Mononuclear cell (primary cell): ENCODE data around the gene LHFPL2. TPM values are rescaled to one million over a fixed set of nuclear protein-coding genes. Genes with fewer than 3 reads are reported as not detected.

Experiments
- H3K27me3 ChIP-seq: 2 replicates; pipeline ENCODE4 v1.6.0; 2011; ENCODE audit warnings: low read length, control low read depth; ENCODE audit not compliant: insufficient read depth
- H3K4me1 ChIP-seq: 2 replicates; pipeline ENCODE4 v1.5.1; 2011; ENCODE audit warnings: mild to moderate bottlenecking, low read length, control low read depth; ENCODE audit not compliant: insufficient read depth
- H3K4me3 ChIP-seq: 2 replicates; pipeline ENCODE4 v1.5.1; 2011; ENCODE audit warnings: mild to moderate bottlenecking, low read length, moderate library complexity
- H3K9me3 ChIP-seq: 2 replicates; pipeline ENCODE4 v1.5.1; 2011; ENCODE audit warnings: low read depth, mild to moderate bottlenecking, control low read depth, low read length
- total RNA-seq: library from RNA; depleted of rRNA; stranded (reverse); fragments of >200 nt; gene quantifications from one replicate; pipeline ENCODE4 v1.2.3, GENCODE V29; 2012

The LHFPL2 gene
- total RNA-seq, 1 donor, result 9.4 TPM

DNA sequence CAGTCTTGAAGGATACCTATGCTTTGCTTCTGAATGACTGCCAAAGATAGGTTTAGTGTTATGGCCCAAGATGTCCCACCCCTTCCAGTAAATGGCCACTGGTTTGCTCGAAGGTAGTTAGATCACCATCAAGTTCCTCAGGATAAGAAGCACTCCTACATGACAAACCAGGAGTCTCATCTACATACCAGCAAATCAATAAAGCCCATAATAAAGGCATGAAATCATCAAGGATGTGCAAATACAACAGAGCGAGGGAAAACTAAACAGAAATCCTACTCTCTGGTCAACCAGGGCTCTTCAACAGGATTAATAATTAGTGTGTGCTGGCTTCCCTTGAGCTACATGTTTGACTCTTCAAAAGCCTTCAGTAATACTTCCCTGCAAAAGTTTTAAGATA, 141.0 kb downstream of the LHFPL2 start:
- H3K9me3 ChIP-seq, result no peaks in the 10 kb centered on the region
- no peak overlapping the region for H3K4me3 ChIP-seq
- peaks cover 5% of the 10 kb centered on the region for H3K27me3 ChIP-seq
- peaks cover 59% of the 10 kb centered on the region for H3K4me1 ChIP-seq

GRCh38 chr5:78506261-78507024, 142.1 kb downstream of the LHFPL2 start:
- Histone ChIP-seq H3K9me3 (no peaks in the 10 kb centered on the region), H3K4me1 (peaks cover 57% of the 10 kb centered on the region), H3K27me3 (peaks cover 5% of the 10 kb centered on the region), H3K4me3 (no peak overlapping the region)

GRCh38 chr5:78505860-78506259, 142.7 kb downstream of the LHFPL2 start:
- peaks cover 9% of the 10 kb centered on the region for H3K27me3 ChIP-seq
- no peaks in the 10 kb centered on the region for H3K9me3 ChIP-seq
- no peak overlapping the region for H3K4me3 ChIP-seq
- H3K4me1 ChIP-seq, result peaks cover 57% of the 10 kb centered on the region

- peaks cover 55% of the 10 kb centered on the region for H3K4me1 ChIP-seq
- H3K4me3 ChIP-seq, result no peak overlapping the region
- H3K27me3 ChIP-seq, result peaks cover 9% of the 10 kb centered on the region
- no peaks in the 10 kb centered on the region for H3K9me3 ChIP-seq
Observed at GRCh38 chr5:78504704-78505677, 143.6 kb downstream of the LHFPL2 start.

DNA sequence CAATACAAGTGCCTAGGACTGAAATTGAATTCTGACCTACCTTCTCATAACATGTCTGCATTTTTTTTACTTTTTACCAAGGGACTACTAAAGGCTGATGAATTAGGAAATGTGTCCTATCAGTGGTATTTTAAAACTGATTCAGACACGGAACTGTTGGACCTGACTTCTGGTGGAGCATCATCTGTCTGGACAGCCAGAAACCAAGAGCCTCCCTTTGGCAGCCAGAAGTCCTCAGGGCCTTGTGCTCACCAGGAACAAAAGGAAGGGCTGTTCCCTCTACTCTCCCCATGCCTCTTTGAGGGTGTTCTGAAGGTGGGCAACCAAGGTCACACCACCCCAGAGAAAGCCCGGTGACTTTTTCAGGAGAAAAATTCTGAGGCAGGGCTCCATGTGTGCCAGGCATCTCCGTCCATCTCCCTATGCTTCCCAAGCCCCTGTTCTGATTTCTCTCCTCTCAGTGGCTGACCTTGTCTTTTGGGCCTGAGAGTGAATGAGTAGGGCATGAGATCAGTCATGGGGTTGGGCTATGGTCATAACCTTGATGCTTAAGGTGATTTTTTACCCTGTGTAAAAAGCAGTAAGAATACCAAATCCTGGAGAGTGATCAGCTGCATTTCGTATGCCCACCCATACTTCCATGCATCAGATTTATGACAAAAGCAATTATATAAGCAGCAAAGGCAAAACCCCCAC, 144.5 kb downstream of the LHFPL2 start:
- Histone ChIP-seq H3K4me3 (no peak overlapping the region), H3K9me3 (no peaks in the 10 kb centered on the region), H3K4me1 (peaks cover 46% of the 10 kb centered on the region), H3K27me3 (peaks cover 4% of the 10 kb centered on the region)

GRCh38 chr5:78501411-78502352, 146.9 kb downstream of the LHFPL2 start:
- H3K4me3 ChIP-seq, result no peak overlapping the region
- H3K27me3 ChIP-seq, result peaks cover 3% of the 10 kb centered on the region
- no peaks in the 10 kb centered on the region for H3K9me3 ChIP-seq
- H3K4me1 ChIP-seq, result peaks cover 32% of the 10 kb centered on the region

- no peak overlapping the region for H3K4me3 ChIP-seq
- no peaks in the 10 kb centered on the region for H3K9me3 ChIP-seq
- peaks cover 30% of the 10 kb centered on the region for H3K4me1 ChIP-seq
- peaks cover 3% of the 10 kb centered on the region for H3K27me3 ChIP-seq
Observed at GRCh38 chr5:78500871-78501270, 147.7 kb downstream of the LHFPL2 start.

GRCh38 chr5:78500028-78500427, 148.5 kb downstream of the LHFPL2 start:
- Histone ChIP-seq H3K9me3 (no peaks in the 10 kb centered on the region), H3K4me1 (peaks cover 38% of the 10 kb centered on the region), H3K4me3 (no peak overlapping the region), H3K27me3 (peaks cover 3% of the 10 kb centered on the region)

DNA sequence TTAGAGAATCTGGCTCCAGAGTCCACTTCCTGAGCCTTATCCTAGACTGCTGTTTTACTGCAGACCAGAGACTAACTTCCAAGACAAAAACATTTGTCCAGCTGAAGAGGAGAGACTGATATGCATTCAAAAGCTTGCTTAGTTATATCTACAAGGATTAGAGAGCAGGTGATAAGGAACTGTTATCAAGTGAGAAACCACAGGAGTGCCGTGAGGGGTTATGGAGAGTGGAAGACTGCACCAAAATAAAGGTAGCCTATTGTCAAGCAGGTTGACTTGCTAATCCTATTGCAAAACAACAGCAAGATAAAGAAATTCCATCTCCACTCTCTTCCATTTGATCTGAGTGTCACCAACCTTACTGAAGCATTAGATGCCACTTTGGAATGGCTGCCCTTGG, 149.1 kb downstream of the LHFPL2 start:
- H3K4me3 ChIP-seq, result no peak overlapping the region
- H3K4me1 ChIP-seq, result peaks cover 38% of the 10 kb centered on the region
- no peaks in the 10 kb centered on the region for H3K9me3 ChIP-seq
- H3K27me3 ChIP-seq, result peaks cover 3% of the 10 kb centered on the region

- H3K4me1 ChIP-seq, result peaks cover 38% of the 10 kb centered on the region
- no peaks in the 10 kb centered on the region for H3K9me3 ChIP-seq
- H3K4me3 ChIP-seq, result no peak overlapping the region
- peaks cover 3% of the 10 kb centered on the region for H3K27me3 ChIP-seq
Observed at GRCh38 chr5:78497573-78498533, 150.7 kb downstream of the LHFPL2 start.

GRCh38 chr5:78496373-78496772, 152.2 kb downstream of the LHFPL2 start:
- Histone ChIP-seq H3K27me3 (peaks cover 3% of the 10 kb centered on the region), H3K4me1 (peaks cover 29% of the 10 kb centered on the region), H3K4me3 (no peak overlapping the region), H3K9me3 (no peaks in the 10 kb centered on the region)

GRCh38 chr5:78495800-78496199, 152.8 kb downstream of the LHFPL2 start:
- no peaks in the 10 kb centered on the region for H3K27me3 ChIP-seq
- H3K4me1 ChIP-seq, result peaks cover 23% of the 10 kb centered on the region
- H3K9me3 ChIP-seq, result no peaks in the 10 kb centered on the region
- no peak overlapping the region for H3K4me3 ChIP-seq

GRCh38 chr5:78492650-78493049, 155.9 kb downstream of the LHFPL2 start:
- H3K4me3 ChIP-seq, result no peak overlapping the region
- peaks cover 24% of the 10 kb centered on the region for H3K4me1 ChIP-seq

More at GRCh38 chr5:78492650-78493049, 155.9 kb downstream of the LHFPL2 start:
- H3K27me3 ChIP-seq, result no peaks in the 10 kb centered on the region
- no peaks in the 10 kb centered on the region for H3K9me3 ChIP-seq
